Activated CD8-positive, alpha-beta memory T cell treated with anti-CD3 and anti-CD28 coated beads for 1 hour (primary cell): Measurements from ENCODE around the gene CD7.

Experiments
- DNase-seq, 2 donors: peaks; one replicate each; pipeline ENCODE4 v3.0.0-alpha.2; 2020; ENCODE audit warnings: low read depth in 1 of 2; ENCODE audit errors: extremely low read depth in 1 of 2

CD7 gene

GRCh38 chr17:82300707-82301270 lies 16.6 kb downstream of the CD7 start:
- peak in 1 of 2 donors; percentile 62 for DNase-seq

- no peak for DNase-seq
These were observed 17.2 kb downstream of the CD7 start for GRCh38 chr17:82300228-82300627.

- DNase-seq, result no peak
These were observed 18.0 kb downstream of the CD7 start for GRCh38 chr17:82299452-82299851.

- no peak for DNase-seq
These were observed 18.6 kb downstream of the CD7 start for GRCh38 chr17:82298538-82299421.

GRCh38 chr17:82297714-82298537 lies 19.5 kb downstream of the CD7 start:
- peak; percentile 84 to 94 for DNase-seq

- DNase-seq, result peak; percentile 75 to 88
These were observed 20.1 kb downstream of the CD7 start for GRCh38 chr17:82297280-82297713.

- DNase-seq, result no peak
These were observed 20.7 kb downstream of the CD7 start for GRCh38 chr17:82296511-82297279.

- no peak for DNase-seq
These were observed 22.0 kb downstream of the CD7 start for GRCh38 chr17:82295472-82295814.

- no peak for DNase-seq
These were observed 23.2 kb downstream of the CD7 start for GRCh38 chr17:82294064-82294773.

GRCh38 chr17:82292251-82293154 lies 24.9 kb downstream of the CD7 start:
- DNase-seq, result peak; percentile 82 to 84

GRCh38 chr17:82291582-82292250 lies 25.7 kb downstream of the CD7 start:
- DNase-seq, result no peak

GRCh38 chr17:82287868-82288801 lies 29.3 kb downstream of the CD7 start:
- no peak for DNase-seq

GRCh38 chr17:82287013-82287867 lies 30.2 kb downstream of the CD7 start:
- no peak for DNase-seq

GRCh38 chr17:82285141-82285540 lies 32.3 kb downstream of the CD7 start:
- DNase-seq, result no peak

GRCh38 chr17:82283208-82283749 lies 34.1 kb downstream of the CD7 start:
- DNase-seq, result no peak
